GM20000 (cell line): ENCODE measurements around the gene GP1BA.

Experiments used
- DNase-seq: peaks from one replicate; pipeline ENCODE4 v3.0.0; 2012; ENCODE audit warnings: low spot score
- CTCF ChIP-seq: IDR thresholded peaks from 2 replicates; pipeline ENCODE4 v1.5.1; 2012; ENCODE audit warnings: mild to moderate bottlenecking, control low read depth; ENCODE audit errors: extremely low read depth, missing control alignments

The GP1BA gene

GRCh38 chr17:4958102-4958501 lies 26.0 kb downstream of the GP1BA start:
- DNase-seq = no peak
- TF ChIP-seq CTCF = no peak

- TF ChIP-seq CTCF = no peak
- DNase-seq = no peak
These were observed 27.3 kb downstream of the GP1BA start for GRCh38 chr17:4959261-4959965.

- TF ChIP-seq CTCF = no peak
- no peak for DNase-seq
These were observed 28.3 kb downstream of the GP1BA start for GRCh38 chr17:4960279-4960922.

- no peak for TF ChIP-seq CTCF
- DNase-seq = no peak
These were observed 33.4 kb downstream of the GP1BA start for GRCh38 chr17:4965311-4965986.

GRCh38 chr17:4966844-4967538 lies 34.9 kb downstream of the GP1BA start:
- TF ChIP-seq CTCF = no peak
- DNase-seq = peak; percentile 97

- DNase-seq = peak; percentile 95
- TF ChIP-seq CTCF = no peak
These were observed 35.7 kb downstream of the GP1BA start, which contains the start of gene SPAG7 for GRCh38 chr17:4967539-4968485. Gene SPAG7 (minus strand): TSS chr17:4967817. CDS start chr17:4967804, 13 bp downstream.
